Measurements from ENCODE around the gene ADTRP.

DNA sequence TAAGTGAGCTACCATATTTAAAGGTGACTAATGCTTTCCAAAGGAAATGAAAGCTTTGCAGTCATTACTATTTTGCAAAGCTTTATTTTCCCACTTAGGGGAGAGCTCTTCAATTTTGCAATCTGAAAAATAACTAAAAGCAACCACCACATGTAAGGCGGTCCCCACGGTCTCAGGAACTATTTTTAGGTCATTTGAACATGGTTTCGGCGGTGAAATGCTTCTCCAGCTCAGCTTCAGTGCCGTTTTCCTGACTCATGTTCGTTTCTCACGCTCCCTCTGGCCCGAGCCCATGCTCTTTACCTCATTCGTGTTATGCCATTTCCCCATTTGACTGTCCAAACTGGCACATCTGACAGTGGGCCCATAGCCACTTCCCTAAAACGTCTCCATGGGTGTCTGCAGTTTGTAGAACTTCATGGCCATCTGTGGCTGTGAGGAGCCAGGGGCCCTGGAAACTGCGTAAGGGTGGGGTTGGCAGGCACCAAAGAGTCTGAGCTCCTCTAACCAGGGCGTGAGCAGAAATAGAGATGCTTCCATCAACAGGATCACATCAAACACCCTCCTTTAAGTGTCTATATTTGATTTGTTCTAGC is 46.5 kb downstream of the ADTRP start:
- TF ChIP-seq, protein P1, sequence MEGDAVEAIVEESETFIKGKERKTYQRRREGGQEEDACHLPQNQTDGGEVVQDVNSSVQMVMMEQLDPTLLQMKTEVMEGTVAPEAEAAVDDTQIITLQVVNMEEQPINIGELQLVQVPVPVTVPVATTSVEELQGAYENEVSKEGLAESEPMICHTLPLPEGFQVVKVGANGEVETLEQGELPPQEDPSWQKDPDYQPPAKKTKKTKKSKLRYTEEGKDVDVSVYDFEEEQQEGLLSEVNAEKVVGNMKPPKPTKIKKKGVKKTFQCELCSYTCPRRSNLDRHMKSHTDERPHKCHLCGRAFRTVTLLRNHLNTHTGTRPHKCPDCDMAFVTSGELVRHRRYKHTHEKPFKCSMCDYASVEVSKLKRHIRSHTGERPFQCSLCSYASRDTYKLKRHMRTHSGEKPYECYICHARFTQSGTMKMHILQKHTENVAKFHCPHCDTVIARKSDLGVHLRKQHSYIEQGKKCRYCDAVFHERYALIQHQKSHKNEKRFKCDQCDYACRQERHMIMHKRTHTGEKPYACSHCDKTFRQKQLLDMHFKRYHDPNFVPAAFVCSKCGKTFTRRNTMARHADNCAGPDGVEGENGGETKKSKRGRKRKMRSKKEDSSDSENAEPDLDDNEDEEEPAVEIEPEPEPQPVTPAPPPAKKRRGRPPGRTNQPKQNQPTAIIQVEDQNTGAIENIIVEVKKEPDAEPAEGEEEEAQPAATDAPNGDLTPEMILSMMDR (IDR thresholded peaks at IDR 0.05): no peak
- no peak for TF ChIP-seq POLR2A (IDR thresholded peaks at IDR 0.05)
